Smooth muscle cell (in vitro differentiated cells): Measurements from ENCODE around the gene C8G. TPM values are rescaled to one million over a fixed set of nuclear protein-coding genes. Genes with fewer than 3 reads are reported as not detected.

Source experiments
- DNase-seq: peaks from one replicate; lab custom pipeline; 2025; ENCODE audit not compliant: unreplicated experiment; lab: John Stamatoyannopoulos, UW
- H2AFZ ChIP-seq: fragments of 200-600 bp; sonication (generic); 2 replicates; pipeline ENCODE4 v1.6.0; 2016; ENCODE audit warnings: antibody characterized with exemption, low read depth, mild to moderate bottlenecking
- H3F3A ChIP-seq: fragments of 200-600 bp; sonication (generic); 2 replicates; pipeline ENCODE4 v1.6.0; 2017; ENCODE audit warnings: antibody characterized with exemption, low read depth
- H3K27ac ChIP-seq: fragments of 200-600 bp; sonication (generic); 2 replicates; pipeline ENCODE4 v1.5.1; 2016; ENCODE audit warnings: low read depth, mild to moderate bottlenecking
- H3K27me3 ChIP-seq: fragments of 200-600 bp; sonication (generic); 2 replicates; pipeline ENCODE4 v1.6.1; 2016; ENCODE audit warnings: low read depth, mild to moderate bottlenecking
- H3K36me3 ChIP-seq: fragments of 200-600 bp; sonication (generic); 2 replicates; pipeline ENCODE4 v1.5.1; 2016; ENCODE audit warnings: low read depth
- H3K4me1 ChIP-seq: fragments of 200-600 bp; sonication (generic); 2 replicates; pipeline ENCODE4 v1.5.1; 2016; ENCODE audit warnings: low read depth
- H3K4me2 ChIP-seq: fragments of 200-600 bp; sonication (generic); 2 replicates; pipeline ENCODE4 v1.6.0; 2016; ENCODE audit warnings: mild to moderate bottlenecking
- H3K4me3 ChIP-seq: fragments of 200-600 bp; sonication (generic); 2 replicates; pipeline ENCODE4 v1.5.1; 2016; ENCODE audit warnings: mild to moderate bottlenecking
- H3K79me2 ChIP-seq: fragments of 200-600 bp; sonication (generic); 2 replicates; pipeline ENCODE4 v1.6.0; 2016; ENCODE audit warnings: low read depth, mild to moderate bottlenecking
- H3K9ac ChIP-seq: fragments of 200-600 bp; sonication (generic); 2 replicates; pipeline ENCODE4 v1.6.0; 2016; ENCODE audit warnings: low read depth
- H3K9me3 ChIP-seq: fragments of 200-600 bp; sonication (generic); replicated peaks from 2 replicates; pipeline ENCODE4 v1.5.1; 2016; ENCODE audit warnings: low read depth
- H4K20me1 ChIP-seq: fragments of 200-600 bp; sonication (generic); 2 replicates; pipeline ENCODE4 v1.6.0; 2016; ENCODE audit warnings: low read depth
- CTCF ChIP-seq: fragments of 200-600 bp; sonication (generic); IDR thresholded peaks from 2 replicates; pipeline ENCODE4 v1.5.1; 2017; ENCODE audit warnings: borderline replicate concordance, mild to moderate bottlenecking, antibody characterized with exemption; ENCODE audit not compliant: insufficient read depth, poor library complexity, severe bottlenecking
- WGBS: methylation state at CpG from one replicate; pipeline ENCODE4 v1.1.7; 2016; ENCODE audit warnings: low lambda C conversion rate; 5-methylcytosine and 5-hydroxymethylcytosine counted together
- polyA plus RNA-seq: library from polyadenylated mRNA; unstranded; fragments of >200 nt; fragmentation: Nextera tagmentation; extraction: Ambion mirVana; gene quantifications from 2 replicates; pipeline ENCODE4 v1.2.1, GENCODE V29; 2016
- total RNA-seq: library from RNA; depleted of rRNA; stranded (reverse); fragments of >200 nt; gene quantifications from 2 replicates; pipeline ENCODE4 v1.2.3, GENCODE V29; 2014

Gene C8G
- total and polyA plus RNA-seq, 2 experiments from 2014 or later, result 1.4 TPM; not detected in 1

DNA sequence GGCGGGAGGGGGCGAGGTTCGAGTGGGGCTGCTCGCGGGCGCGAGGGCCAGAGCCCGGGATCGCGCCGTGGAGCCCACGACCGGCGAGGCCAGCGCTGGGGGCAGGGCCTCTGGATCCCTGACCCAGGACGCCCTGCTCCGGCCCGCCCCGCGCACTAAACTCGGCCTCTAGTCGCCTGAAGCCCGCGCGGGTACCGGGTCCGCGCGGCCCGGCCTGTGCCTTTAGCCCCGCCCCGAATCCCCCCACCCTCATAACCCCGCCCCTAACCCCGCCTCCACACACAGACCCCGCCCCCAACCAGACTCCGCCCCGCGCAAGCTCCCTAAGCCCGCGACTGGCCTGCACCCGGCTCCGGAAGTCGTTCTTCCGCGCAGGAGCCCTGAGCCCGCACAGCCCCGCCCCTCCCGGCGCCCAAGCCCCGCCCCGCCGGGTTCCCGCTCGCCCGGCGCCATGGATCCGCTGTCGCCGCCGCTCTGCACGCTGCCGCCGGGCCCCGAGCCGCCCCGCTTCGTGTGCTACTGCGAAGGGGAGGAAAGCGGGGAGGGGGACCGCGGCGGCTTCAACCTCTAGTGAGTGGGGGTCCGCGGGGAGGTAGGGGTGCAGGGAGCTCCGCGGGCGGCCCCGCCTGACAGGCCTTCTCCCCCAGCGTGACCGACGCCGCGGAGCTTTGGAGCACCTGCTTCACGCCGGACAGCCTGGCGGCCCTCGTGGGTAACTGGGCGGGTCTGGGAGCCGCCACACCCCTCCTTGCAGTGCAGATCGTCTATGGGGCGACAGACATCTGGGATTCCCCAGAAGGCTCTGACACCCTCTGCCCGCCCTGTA lies 47.2 kb downstream of the C8G start, which contains the start of gene PAXX:
Gene PAXX, plus strand, starts transcription at position 430 of the 826 bp plus-strand sequence. Its CDS starts 22 bp downstream, at position 452.
- 2% methylated on average over 45 of the region's 92 CpGs for WGBS

DNA sequence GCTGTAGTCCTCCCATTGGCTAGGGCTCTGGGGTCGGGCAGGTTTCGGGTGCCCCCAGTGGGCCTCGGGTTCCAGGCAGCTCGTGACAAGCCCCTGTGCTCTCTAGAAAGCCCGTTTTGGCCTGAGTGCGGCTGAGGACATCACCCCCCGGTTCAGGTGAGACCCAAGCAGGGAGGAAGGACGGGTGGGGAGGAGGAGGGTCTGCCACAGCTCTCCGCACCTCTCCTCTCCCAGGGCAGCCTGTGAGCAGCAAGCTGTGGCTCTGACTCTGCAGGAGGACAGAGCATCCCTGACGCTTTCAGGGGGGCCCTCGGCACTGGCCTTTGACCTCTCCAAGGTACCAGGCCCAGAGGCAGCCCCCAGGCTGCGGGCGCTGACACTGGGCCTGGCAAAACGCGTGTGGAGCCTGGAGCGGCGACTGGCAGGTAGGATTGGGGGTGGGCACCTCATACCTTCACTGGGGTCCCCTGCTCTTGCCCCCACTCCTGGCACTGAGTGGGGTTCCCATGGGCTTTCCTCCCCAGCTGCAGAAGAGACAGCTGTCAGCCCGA lies 47.9 kb downstream of the C8G start:
- H3K4me2 ChIP-seq, result peak overlapping the region; percentile 97
- no peak for TF ChIP-seq CTCF

More for the DNA sequence above, 47.2 kb downstream of the C8G start, which contains the start of gene PAXX:
- H3K4me3 ChIP-seq, result peak within 1 kb of the TSS; percentile 93
- H3K27ac ChIP-seq, result peak within 1 kb of the TSS; percentile 31
- no peaks in the 10 kb centered on the region for H3K27me3 ChIP-seq
- peaks cover 16% of the 10 kb centered on the region for H3K4me1 ChIP-seq
- no peaks in the 10 kb centered on the region for H3K9me3 ChIP-seq
- no peaks in the 10 kb centered on the region for H3K36me3 ChIP-seq
- DNase-seq, result peak; percentile 78
- no peak for TF ChIP-seq CTCF
- H4K20me1 ChIP-seq, result no peaks in the 10 kb centered on the region
- H3K79me2 ChIP-seq, result no peaks in the 10 kb centered on the region
- H3F3A ChIP-seq, result peaks cover 3% of the 10 kb centered on the region
- peak within 1 kb of the TSS; percentile 84 for H2AFZ ChIP-seq
- peak within 1 kb of the TSS; percentile 57 for H3K9ac ChIP-seq
- H3K4me2 ChIP-seq, result peak within 1 kb of the TSS; percentile 97

GRCh38 chr9:136994180-136994887 lies 49.3 kb downstream of the C8G start:
- Histone ChIP-seq H3K27me3 (no peaks in the 10 kb centered on the region), H3K79me2 (no peaks in the 10 kb centered on the region), H3K9ac (no peak overlapping the region), H2AFZ (no peak overlapping the region), H3K36me3 (no peaks in the 10 kb centered on the region), H3F3A (peaks cover 3% of the 10 kb centered on the region), H3K27ac (no peak overlapping the region), H3K9me3 (no peaks in the 10 kb centered on the region), H4K20me1 (no peaks in the 10 kb centered on the region), H3K4me2 (peak overlapping the region; percentile 31), H3K4me1 (peaks cover 18% of the 10 kb centered on the region), H3K4me3 (no peak overlapping the region)
- WGBS, result 81% methylated on average over 31 of the region's 54 CpGs
- TF ChIP-seq CTCF, result no peak
- DNase-seq, result no peak

More for the DNA sequence above, 47.9 kb downstream of the C8G start:
- H3K27me3 ChIP-seq, result no peaks in the 10 kb centered on the region
- H2AFZ ChIP-seq, result peak overlapping the region; percentile 84
- no peak overlapping the region for H3K27ac ChIP-seq
- peaks cover 18% of the 10 kb centered on the region for H3K4me1 ChIP-seq
- H3K9me3 ChIP-seq, result no peaks in the 10 kb centered on the region
- no peak for DNase-seq
- H3K36me3 ChIP-seq, result no peaks in the 10 kb centered on the region
- H3K4me3 ChIP-seq, result peak overlapping the region; percentile 93
- H4K20me1 ChIP-seq, result no peaks in the 10 kb centered on the region
- H3K79me2 ChIP-seq, result no peaks in the 10 kb centered on the region
- 45% methylated on average over 18 of the region's 18 CpGs for WGBS
- H3F3A ChIP-seq, result peaks cover 3% of the 10 kb centered on the region
- H3K9ac ChIP-seq, result peak overlapping the region; percentile 57
